Kidney glomerular epithelial cell (primary cell): ENCODE data around the gene RCN1.
"Not testable (repeated sequence)": the region's sequence is repeated elsewhere in the genome, so short reads cannot be mapped to it uniquely, and the experiment has no call there.

Experiments used
- DNase-seq: peaks from one replicate; lab custom pipeline; 2025; lab: John Stamatoyannopoulos, UW

Gene RCN1

GRCh38 chr11:32079553-32079952, 11.3 kb upstream of the RCN1 start:
- no peak for DNase-seq

GRCh38 chr11:32080361-32080980, 10.4 kb upstream of the RCN1 start:
- no peak for DNase-seq

- DNase-seq = no peak
These were observed 9.7 kb upstream of the RCN1 start for GRCh38 chr11:32081129-32081641.

- no peak for DNase-seq
These were observed 9.0 kb upstream of the RCN1 start for GRCh38 chr11:32081901-32082300.

GRCh38 chr11:32082346-32082986, 8.4 kb upstream of the RCN1 start:
- no peak for DNase-seq

- DNase-seq = peak; percentile 69
These were observed 3.3 kb upstream of the RCN1 start for GRCh38 chr11:32087597-32087996.

- peak; percentile 90 for DNase-seq
These were observed 2.5 kb upstream of the RCN1 start for GRCh38 chr11:32088117-32088941.

- DNase-seq = no peak
These were observed 1.8 kb downstream of the RCN1 start for GRCh38 chr11:32092581-32093170.

GRCh38 chr11:32094923-32095322, 4.0 kb downstream of the RCN1 start:
- DNase-seq = no peak

GRCh38 chr11:32098142-32098903, 7.4 kb downstream of the RCN1 start:
- DNase-seq = no peak

- DNase-seq = no peak
These were observed 8.6 kb downstream of the RCN1 start for GRCh38 chr11:32099516-32099915.

- no peak for DNase-seq
These were observed 9.6 kb downstream of the RCN1 start for GRCh38 chr11:32100495-32100894.

- DNase-seq = no peak
These were observed 10.9 kb downstream of the RCN1 start for GRCh38 chr11:32101791-32102190.

- not testable (repeated sequence) for DNase-seq
These were observed 12.3 kb downstream of the RCN1 start for GRCh38 chr11:32103121-32103719.

GRCh38 chr11:32103941-32104340, 13.1 kb downstream of the RCN1 start:
- no peak for DNase-seq

GRCh38 chr11:32105871-32106560, 15.1 kb downstream of the RCN1 start:
- no peak for DNase-seq

GRCh38 chr11:32107647-32108046, 16.8 kb downstream of the RCN1 start:
- no peak for DNase-seq

- DNase-seq = no peak
These were observed 17.7 kb downstream of the RCN1 start for GRCh38 chr11:32108576-32108975.

- no peak for DNase-seq
These were observed 18.3 kb downstream of the RCN1 start for GRCh38 chr11:32109138-32109537.

GRCh38 chr11:32109592-32109991, 18.7 kb downstream of the RCN1 start:
- no peak for DNase-seq

- DNase-seq = no peak
These were observed 19.9 kb downstream of the RCN1 start for GRCh38 chr11:32110795-32111194.
